GM06990 (cell line): ENCODE results near the gene ST6GALNAC4.

Source experiments
- DNase-seq: peaks from one replicate; pipeline ENCODE4 v3.0.0-alpha.2; 2011; ENCODE audit not compliant: insufficient read length; ENCODE audit errors: extremely low read depth
- H3K27me3 ChIP-seq: replicated peaks from 2 replicates; pipeline ENCODE4 v1.6.0; 2011; ENCODE audit warnings: low read length; ENCODE audit not compliant: control insufficient read depth, insufficient read depth
- H3K36me3 ChIP-seq: 2 replicates; pipeline ENCODE4 v1.5.1; 2011; ENCODE audit warnings: low read length; ENCODE audit not compliant: control insufficient read depth, insufficient read depth
- H3K4me3 ChIP-seq: replicated peaks from 2 replicates; pipeline ENCODE4 v1.5.1; 2011; ENCODE audit warnings: low read depth, mild to moderate bottlenecking, control low read depth, low read length
- TF ChIP-seq, protein P1 (sequence below): IDR thresholded peaks from 2 replicates; pipeline ENCODE4 v1.5.1; 2011; ENCODE audit warnings: low read length, control low read depth, mild to moderate bottlenecking, inconsistent platforms; ENCODE audit not compliant: insufficient read depth, poor library complexity, severe bottlenecking

The ST6GALNAC4 gene

DNA sequence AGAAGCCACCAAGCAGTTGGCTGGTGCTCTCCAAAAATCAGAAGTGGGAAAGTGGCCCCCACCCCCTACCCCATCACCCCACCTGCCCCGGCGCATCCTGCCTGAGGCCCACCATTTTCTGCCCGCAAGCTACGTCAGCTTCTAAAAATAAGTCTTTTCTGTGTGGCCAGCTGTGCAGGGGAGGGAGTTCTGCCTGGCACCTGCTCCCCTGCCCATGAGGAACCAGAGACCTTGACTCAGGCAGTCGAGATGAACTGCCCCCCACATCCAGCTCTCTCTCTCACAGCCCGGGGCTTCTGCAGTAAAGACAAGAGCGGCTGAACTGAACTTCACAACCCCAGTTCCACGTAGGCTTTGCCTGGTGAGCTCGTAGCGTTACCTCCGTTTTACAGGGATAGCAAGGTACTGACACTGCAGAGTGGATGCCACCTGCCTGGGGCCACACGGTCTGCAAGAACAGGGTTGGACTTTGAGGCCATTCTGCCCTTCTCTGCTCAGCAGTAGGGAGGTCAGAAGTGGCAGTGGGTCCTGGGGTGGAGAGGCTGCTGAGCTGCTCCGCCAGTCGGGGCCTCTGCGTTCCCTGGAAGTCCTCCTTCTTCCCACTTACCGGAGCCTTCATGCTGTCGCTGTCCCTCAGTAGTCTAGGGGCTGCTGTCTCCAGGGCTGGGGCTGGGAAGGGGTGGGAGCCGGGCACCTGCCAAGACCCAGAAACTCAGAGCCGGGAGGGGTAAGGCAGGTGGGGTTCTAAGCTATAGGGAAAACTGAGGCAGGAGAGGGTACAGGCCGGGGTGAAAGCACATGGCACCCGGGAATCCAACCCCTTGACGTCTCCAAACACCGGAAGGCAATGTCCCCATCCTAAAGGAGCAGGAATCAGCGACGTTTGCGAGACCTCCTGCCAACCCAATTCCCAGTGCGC is 781 bp downstream of the ST6GALNAC4 start:
- Histone ChIP-seq H3K27me3 (no peaks in the 10 kb centered on the region), H3K4me3 (peak overlapping the region; percentile 98), H3K36me3 (peaks cover 20% of the 10 kb centered on the region)
- DNase-seq = peak; percentile 78
- TF ChIP-seq, protein P1, sequence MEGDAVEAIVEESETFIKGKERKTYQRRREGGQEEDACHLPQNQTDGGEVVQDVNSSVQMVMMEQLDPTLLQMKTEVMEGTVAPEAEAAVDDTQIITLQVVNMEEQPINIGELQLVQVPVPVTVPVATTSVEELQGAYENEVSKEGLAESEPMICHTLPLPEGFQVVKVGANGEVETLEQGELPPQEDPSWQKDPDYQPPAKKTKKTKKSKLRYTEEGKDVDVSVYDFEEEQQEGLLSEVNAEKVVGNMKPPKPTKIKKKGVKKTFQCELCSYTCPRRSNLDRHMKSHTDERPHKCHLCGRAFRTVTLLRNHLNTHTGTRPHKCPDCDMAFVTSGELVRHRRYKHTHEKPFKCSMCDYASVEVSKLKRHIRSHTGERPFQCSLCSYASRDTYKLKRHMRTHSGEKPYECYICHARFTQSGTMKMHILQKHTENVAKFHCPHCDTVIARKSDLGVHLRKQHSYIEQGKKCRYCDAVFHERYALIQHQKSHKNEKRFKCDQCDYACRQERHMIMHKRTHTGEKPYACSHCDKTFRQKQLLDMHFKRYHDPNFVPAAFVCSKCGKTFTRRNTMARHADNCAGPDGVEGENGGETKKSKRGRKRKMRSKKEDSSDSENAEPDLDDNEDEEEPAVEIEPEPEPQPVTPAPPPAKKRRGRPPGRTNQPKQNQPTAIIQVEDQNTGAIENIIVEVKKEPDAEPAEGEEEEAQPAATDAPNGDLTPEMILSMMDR = no peak

DNA sequence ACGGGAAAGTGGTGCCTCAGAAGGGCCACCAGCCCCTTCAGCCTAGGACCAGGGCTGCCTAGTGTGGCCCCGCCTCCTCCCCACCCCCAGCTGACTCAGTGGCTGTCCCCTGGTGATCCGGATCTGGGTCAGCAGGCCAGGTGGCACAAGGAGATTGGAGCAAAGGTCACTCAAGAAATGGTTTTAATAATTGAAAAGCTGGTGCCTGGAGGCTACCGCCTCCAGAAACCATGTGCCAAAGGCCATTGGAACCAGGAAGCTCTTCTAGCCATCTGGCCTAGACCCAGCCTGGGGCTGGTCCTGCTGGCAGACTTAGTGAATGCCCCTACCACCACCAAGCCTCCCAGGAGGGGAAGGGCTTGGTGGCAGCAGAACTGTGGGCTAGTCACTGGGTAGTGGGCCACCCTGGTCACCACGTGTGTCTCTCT is 1.5 kb downstream of the ST6GALNAC4 start:
- DNase-seq = no peak
- H3K27me3 ChIP-seq = no peaks in the 10 kb centered on the region
- peaks cover 24% of the 10 kb centered on the region for H3K36me3 ChIP-seq
- peak overlapping the region; percentile 98 for H3K4me3 ChIP-seq
- TF ChIP-seq, protein P1 = no peak

DNA sequence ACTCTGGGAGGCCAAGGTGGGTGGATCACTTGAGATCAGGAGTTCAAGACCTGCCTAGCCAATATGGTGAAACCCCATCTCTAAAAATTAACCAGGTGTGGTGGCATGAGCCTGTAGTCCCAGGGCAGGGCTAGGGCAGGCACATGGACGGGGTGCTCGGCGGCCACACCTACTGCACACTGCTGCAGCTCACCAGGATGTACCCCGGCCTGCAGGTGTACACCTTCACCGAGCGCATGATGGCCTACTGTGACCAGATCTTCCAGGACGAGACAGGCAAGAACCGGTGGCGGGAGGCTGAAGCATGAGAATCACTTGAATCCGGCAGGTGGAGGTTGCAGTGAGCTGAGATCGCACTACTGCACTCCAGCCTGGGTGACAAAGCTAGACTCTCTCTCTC is 3.2 kb downstream of the ST6GALNAC4 start:
- TF ChIP-seq, protein P1 = no peak
- no peak for DNase-seq
- no peak overlapping the region for H3K4me3 ChIP-seq
- H3K36me3 ChIP-seq = peaks cover 32% of the 10 kb centered on the region
- H3K27me3 ChIP-seq = no peaks in the 10 kb centered on the region

GRCh38 chr9:127912882-127913281 is 4.0 kb downstream of the ST6GALNAC4 start:
- TF ChIP-seq, protein P1 = no peak
- H3K27me3 ChIP-seq = no peaks in the 10 kb centered on the region
- peaks cover 38% of the 10 kb centered on the region for H3K36me3 ChIP-seq
- H3K4me3 ChIP-seq = no peak overlapping the region
- no peak for DNase-seq

DNA sequence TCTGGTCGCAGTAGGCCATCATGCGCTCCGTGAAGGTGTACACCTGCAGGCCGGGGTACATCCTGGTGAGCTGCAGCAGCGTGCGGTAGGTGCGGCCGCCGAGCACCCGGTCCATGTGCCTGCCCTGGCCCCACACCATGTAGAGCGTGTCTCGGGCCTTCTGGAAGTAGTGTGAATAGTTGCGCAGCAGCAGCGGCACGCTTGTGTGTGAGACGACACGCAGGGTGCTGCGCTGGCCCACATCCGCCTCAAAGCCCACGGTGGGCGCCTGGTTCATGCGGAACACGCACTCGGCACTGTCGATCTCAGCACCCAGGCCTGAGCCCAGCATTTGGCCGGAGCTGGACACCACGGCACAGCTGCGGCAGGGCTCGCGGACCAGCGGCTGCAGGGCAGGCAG is 4.5 kb downstream of the ST6GALNAC4 start:
- Histone ChIP-seq H3K27me3 (no peaks in the 10 kb centered on the region), H3K36me3 (peaks cover 38% of the 10 kb centered on the region), H3K4me3 (no peak overlapping the region; the same call in 1 of the 2 replicates)
- TF ChIP-seq, protein P1 = no peak
- DNase-seq = peak; percentile 13
